ENCODE results near the gene MMRN2.

Gene MMRN2

DNA sequence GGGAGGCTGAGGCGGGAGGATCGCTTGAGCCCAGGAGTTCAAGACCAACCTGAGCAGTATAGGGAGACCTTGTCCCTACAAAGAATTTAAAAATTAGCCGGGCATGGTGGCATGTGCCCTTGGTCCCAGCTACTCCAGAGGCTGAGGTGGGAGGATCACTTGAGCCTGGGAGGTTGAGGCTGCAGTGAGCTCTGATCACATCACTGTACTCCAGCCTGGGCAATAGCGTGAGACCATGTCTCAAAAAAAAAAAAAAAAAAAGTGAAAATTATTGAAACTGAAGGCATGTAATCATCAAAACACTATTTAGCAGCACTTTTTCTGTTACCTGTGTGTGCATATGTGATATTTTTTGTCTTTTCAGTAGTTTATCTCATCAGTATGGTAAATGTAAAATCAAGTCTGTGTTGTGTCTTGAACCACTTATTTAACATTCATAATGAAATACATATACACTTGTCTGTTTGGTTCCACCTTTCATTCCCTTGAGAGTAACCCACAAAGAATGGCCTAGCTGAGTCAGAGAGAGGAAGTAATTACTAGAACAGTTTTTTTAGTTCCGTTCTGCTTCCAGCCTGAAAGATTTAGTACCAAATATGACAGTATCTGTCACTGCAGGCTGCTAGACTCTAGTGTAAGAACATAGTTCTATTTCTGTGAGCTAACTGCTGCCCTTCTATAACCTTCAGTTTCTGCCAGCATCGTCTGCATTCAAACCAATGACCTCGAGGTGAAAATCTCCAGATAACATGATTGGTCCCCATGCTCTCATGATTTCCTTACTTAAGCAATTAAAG is 68.6 kb downstream of the MMRN2 start:
- DNase-seq (ENCODE audit: low read depth in 2 of 2), result no peak

Data from stimulated activated CD4-positive, alpha-beta T cell treated with anti-CD3 and anti-CD28 coated beads, Interleukin-12 subunit alpha, Interleukin-12 subunit beta, amount 100 ng/mL, for 24 hours (primary cell).